RWPE2 (cell line): Measurements from ENCODE around the gene RASGRF1.

ENCODE experiments used
- ATAC-seq: fragments of 200-7000 bp; cut with Tn5 transposase; 3 replicates; pipeline ENCODE4 v1.9.1; 2021; ENCODE audit warnings: low read depth
- DNase-seq: peaks from one replicate; pipeline ENCODE4 v3.0.0-alpha.2; 2020; ENCODE audit warnings: low spot score
- H3K27ac ChIP-seq: fragments of 450-650 bp; 2 replicates; pipeline ENCODE4 v1.5.1; 2017; ENCODE audit warnings: mild to moderate bottlenecking; ENCODE audit not compliant: poor library complexity, severe bottlenecking
- H3K27me3 ChIP-seq: fragments of 250-450 bp; sonication (Bioruptor Pico); 2 replicates; pipeline ENCODE4 v1.5.1; 2021; ENCODE audit warnings: mild to moderate bottlenecking, moderate library complexity; ENCODE audit not compliant: insufficient read depth, poor library complexity, severe bottlenecking
- H3K36me3 ChIP-seq: fragments of 250-450 bp; sonication (Bioruptor Pico); 2 replicates; pipeline ENCODE4 v1.5.1; 2020; ENCODE audit warnings: low read depth, mild to moderate bottlenecking, moderate library complexity
- H3K4me1 ChIP-seq: fragments of 250-450 bp; sonication (Bioruptor Pico); 2 replicates; pipeline ENCODE4 v1.5.1; 2021; ENCODE audit warnings: mild to moderate bottlenecking, moderate library complexity; ENCODE audit not compliant: insufficient read depth, poor library complexity, severe bottlenecking
- H3K4me3 ChIP-seq: fragments of 250-450 bp; sonication (Bioruptor Pico); 2 replicates; pipeline ENCODE4 v1.5.1; 2021; ENCODE audit warnings: mild to moderate bottlenecking, moderate library complexity; ENCODE audit not compliant: severe bottlenecking
- H3K9me3 ChIP-seq: fragments of 250-450 bp; sonication (Bioruptor Pico); 2 replicates; pipeline ENCODE4 v1.5.1; 2021; ENCODE audit warnings: mild to moderate bottlenecking, moderate library complexity; ENCODE audit not compliant: severe bottlenecking
- CTCF ChIP-seq: fragments of 450-650 bp; IDR thresholded peaks from one replicate; pipeline ENCODE4 v1.5.1; 2017; ENCODE audit warnings: mild to moderate bottlenecking, moderate library complexity; ENCODE audit not compliant: poor library complexity, severe bottlenecking

RASGRF1 gene

DNA sequence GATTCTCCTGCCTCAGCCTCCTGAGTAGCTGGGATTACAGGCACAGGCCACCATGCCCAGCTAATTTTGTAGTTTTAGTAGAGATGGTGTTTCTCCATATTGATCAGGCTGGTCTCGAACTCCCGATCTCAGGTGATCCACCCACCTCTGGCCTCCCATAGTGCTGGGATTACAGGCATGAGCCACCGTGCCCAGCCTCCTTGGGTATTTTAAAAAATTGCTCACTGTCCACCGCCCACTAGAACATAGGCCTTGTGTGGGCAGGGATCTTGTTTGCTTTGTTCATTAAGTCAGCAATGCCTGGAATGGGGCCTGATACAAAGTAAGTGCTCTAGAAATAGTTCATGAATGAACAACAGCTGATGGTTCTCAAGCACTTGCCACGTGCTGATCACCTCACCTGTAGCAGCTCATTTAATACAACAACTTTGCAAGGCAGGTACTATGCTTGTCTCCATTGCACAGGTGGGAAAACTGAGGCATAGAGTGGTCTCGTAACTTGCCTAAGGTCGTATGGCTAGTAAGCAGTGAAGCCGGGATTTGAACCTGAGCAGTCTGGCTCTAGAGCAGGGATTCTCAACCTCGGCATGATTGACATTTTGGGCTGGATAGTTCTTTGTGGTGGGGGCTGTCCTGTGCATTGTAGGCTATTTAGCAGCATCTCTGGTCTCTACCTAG lies 133.0 kb downstream of the RASGRF1 start:
- no peak for ATAC-seq
- H3K27ac ChIP-seq: no peak overlapping the region
- H3K4me3 ChIP-seq: no peak overlapping the region
- H3K9me3 ChIP-seq: no peaks in the 10 kb centered on the region
- no peaks in the 10 kb centered on the region for H3K36me3 ChIP-seq
- no peak for DNase-seq
- TF ChIP-seq CTCF: no peak
- no peaks in the 10 kb centered on the region for H3K27me3 ChIP-seq
- no peaks in the 10 kb centered on the region for H3K4me1 ChIP-seq

GRCh38 chr15:78956937-78957336 lies 133.6 kb downstream of the RASGRF1 start:
- peaks cover 3% of the 10 kb centered on the region for H3K4me1 ChIP-seq
- H3K36me3 ChIP-seq: no peaks in the 10 kb centered on the region
- H3K27me3 ChIP-seq: no peaks in the 10 kb centered on the region
- no peak for TF ChIP-seq CTCF
- no peak overlapping the region for H3K27ac ChIP-seq
- no peak for DNase-seq
- no peaks in the 10 kb centered on the region for H3K9me3 ChIP-seq
- no peak overlapping the region for H3K4me3 ChIP-seq
- no peak for ATAC-seq

DNA sequence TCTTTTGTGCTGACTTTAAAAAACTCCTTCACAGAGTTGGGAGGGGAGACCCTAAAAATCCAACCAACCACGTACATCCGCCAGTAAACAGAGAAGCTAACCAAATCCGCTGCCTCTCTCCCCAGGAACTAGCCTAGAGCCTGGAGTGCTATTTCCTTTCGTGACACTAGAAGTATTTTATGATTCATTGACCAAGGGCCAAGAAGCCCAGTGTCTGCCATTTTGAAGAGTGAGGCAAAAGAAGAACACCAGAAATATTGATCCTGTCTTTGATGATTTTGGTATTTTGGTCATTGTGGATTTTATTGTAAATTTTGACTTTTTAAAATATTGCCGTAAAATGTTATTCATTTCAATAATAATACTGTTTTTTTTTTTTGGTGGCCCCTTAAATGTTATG lies 135.2 kb downstream of the RASGRF1 start:
- H3K4me3 ChIP-seq: no peak overlapping the region
- no peaks in the 10 kb centered on the region for H3K27me3 ChIP-seq
- H3K9me3 ChIP-seq: no peaks in the 10 kb centered on the region
- DNase-seq: no peak
- no peak overlapping the region for H3K27ac ChIP-seq
- ATAC-seq: no peak
- H3K36me3 ChIP-seq: no peaks in the 10 kb centered on the region
- peaks cover 15% of the 10 kb centered on the region for H3K4me1 ChIP-seq
- no peak for TF ChIP-seq CTCF

DNA sequence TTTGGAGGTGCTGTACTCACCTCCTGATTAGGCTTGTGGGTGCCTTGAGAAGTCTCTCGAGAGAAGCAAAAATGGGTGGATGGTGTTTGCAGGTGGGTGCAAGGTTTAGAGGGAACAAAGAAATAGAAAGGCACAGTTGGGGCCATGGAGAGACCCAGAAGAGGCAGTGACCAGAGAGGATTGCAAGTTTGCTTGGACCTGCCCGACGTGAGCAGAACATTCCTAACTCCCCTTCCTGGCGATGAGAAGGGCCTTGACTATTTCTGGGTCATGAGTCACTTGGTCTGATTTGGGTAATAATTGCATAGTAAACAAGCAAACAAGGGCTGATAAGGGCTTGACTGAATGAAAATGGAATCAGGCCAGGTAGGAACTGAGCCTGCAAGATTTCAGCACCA lies 138.7 kb downstream of the RASGRF1 start:
- no peaks in the 10 kb centered on the region for H3K27me3 ChIP-seq
- no peak overlapping the region for H3K4me3 ChIP-seq
- DNase-seq: no peak
- no peak for TF ChIP-seq CTCF
- peak; percentile 92 for ATAC-seq
- peak overlapping the region; percentile 75 for H3K27ac ChIP-seq
- H3K4me1 ChIP-seq: peaks cover 15% of the 10 kb centered on the region
- H3K9me3 ChIP-seq: no peaks in the 10 kb centered on the region
- no peaks in the 10 kb centered on the region for H3K36me3 ChIP-seq
